GM18861 (cell line): ENCODE results near the gene SFRP5.

Source experiments
- ATAC-seq: cut with Tn5 transposase; IDR thresholded peaks from one replicate; pipeline ENCODE4 v1.9.1; 2021; ENCODE audit not compliant: unreplicated experiment

The SFRP5 gene

GRCh38 chr10:97743169-97743943 is 28.4 kb downstream of the SFRP5 start:
- ATAC-seq = no peak

- no peak for ATAC-seq
Observed at GRCh38 chr10:97740613-97741012, 31.2 kb downstream of the SFRP5 start.

- no peak for ATAC-seq
Observed at GRCh38 chr10:97738616-97739015, 33.2 kb downstream of the SFRP5 start.

GRCh38 chr10:97737770-97738265 is 34.0 kb downstream of the SFRP5 start:
- ATAC-seq = peak; percentile 12

GRCh38 chr10:97736902-97737769 is 34.7 kb downstream of the SFRP5 start, which contains the start of gene ZFYVE27:
Gene ZFYVE27, plus strand, starts transcription at chr10:97737128. Its CDS starts 1,350 bp downstream, at chr10:97738478.
- ATAC-seq = peak; percentile 82

- ATAC-seq = no peak
Observed at GRCh38 chr10:97736403-97736901, 35.3 kb downstream of the SFRP5 start.

- ATAC-seq = no peak
Observed at GRCh38 chr10:97734021-97734420, 37.8 kb downstream of the SFRP5 start.

- ATAC-seq = no peak
Observed at GRCh38 chr10:97733256-97733655, 38.5 kb downstream of the SFRP5 start.

- ATAC-seq = no peak
Observed at GRCh38 chr10:97732052-97732359, 39.8 kb downstream of the SFRP5 start.

GRCh38 chr10:97731346-97732051 is 40.3 kb downstream of the SFRP5 start:
- ATAC-seq = no peak

GRCh38 chr10:97729014-97729413 is 42.8 kb downstream of the SFRP5 start:
- ATAC-seq = no peak

GRCh38 chr10:97726636-97727178 is 45.1 kb downstream of the SFRP5 start:
- no peak for ATAC-seq

GRCh38 chr10:97724341-97724941 is 47.4 kb downstream of the SFRP5 start:
- ATAC-seq = no peak

GRCh38 chr10:97723001-97723400 is 48.8 kb downstream of the SFRP5 start:
- no peak for ATAC-seq

GRCh38 chr10:97721871-97722780 is 49.7 kb downstream of the SFRP5 start:
- ATAC-seq = no peak

GRCh38 chr10:97719602-97720001 is 52.2 kb downstream of the SFRP5 start:
- ATAC-seq = no peak

GRCh38 chr10:97718659-97719142 is 53.1 kb downstream of the SFRP5 start:
- ATAC-seq = no peak

- no peak for ATAC-seq
Observed at GRCh38 chr10:97718178-97718577, 53.6 kb downstream of the SFRP5 start.

- no peak for ATAC-seq
Observed at GRCh38 chr10:97717627-97718026, 54.2 kb downstream of the SFRP5 start.
